GM21825 (cell line): ENCODE data around the gene FGF4.

ENCODE experiments used
- ATAC-seq: cut with Tn5 transposase; IDR thresholded peaks from one replicate; pipeline ENCODE4 v1.9.1; 2021; ENCODE audit warnings: mild to moderate bottlenecking, moderate library complexity; ENCODE audit not compliant: unreplicated experiment

FGF4 gene, protein sequence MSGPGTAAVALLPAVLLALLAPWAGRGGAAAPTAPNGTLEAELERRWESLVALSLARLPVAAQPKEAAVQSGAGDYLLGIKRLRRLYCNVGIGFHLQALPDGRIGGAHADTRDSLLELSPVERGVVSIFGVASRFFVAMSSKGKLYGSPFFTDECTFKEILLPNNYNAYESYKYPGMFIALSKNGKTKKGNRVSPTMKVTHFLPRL

GRCh38 chr11:69775163-69775755, at the start of gene FGF4:
Gene FGF4 (minus strand): TSS chr11:69775341. CDS start chr11:69775084, 257 bp downstream.
- ATAC-seq: no peak

DNA sequence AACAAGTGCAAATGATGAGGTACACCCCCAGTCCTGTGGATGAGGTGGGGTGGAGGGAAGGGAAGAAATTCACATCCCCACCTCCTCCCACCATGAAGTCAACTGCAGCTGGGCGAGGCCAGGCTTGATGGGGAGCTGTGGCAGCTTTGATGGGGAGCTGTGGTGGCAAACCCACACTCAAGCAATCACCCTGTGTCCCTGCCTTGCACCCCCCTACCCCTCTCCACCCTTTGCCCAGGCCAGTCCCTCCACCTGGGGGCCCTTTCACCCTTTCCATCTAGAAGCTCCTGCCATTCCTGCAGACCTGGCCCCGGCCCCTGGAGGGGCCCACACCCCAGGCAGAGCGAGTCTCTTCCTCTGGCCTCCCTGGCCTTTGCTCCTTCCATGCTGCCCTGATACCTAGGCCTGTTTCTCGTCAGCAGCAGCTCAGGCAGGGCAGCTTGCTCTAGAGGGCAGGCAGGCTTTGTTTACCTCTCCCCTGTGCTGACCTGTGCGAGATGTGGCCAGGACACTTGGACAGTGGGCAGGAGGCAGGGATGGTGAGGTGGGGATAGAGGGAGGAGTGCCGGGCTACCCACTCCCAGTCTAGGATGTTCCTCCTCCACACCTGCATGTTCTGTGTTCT, 48.6 kb upstream of the FGF4 start:
- ATAC-seq: no peak

GRCh38 chr11:69822676-69823494, 47.7 kb upstream of the FGF4 start:
- no peak for ATAC-seq

GRCh38 chr11:69821511-69822040, 46.4 kb upstream of the FGF4 start:
- ATAC-seq: no peak

- no peak for ATAC-seq
Observed at GRCh38 chr11:69820441-69820840, 45.3 kb upstream of the FGF4 start.

GRCh38 chr11:69819541-69820070, 44.5 kb upstream of the FGF4 start:
- ATAC-seq: no peak

DNA sequence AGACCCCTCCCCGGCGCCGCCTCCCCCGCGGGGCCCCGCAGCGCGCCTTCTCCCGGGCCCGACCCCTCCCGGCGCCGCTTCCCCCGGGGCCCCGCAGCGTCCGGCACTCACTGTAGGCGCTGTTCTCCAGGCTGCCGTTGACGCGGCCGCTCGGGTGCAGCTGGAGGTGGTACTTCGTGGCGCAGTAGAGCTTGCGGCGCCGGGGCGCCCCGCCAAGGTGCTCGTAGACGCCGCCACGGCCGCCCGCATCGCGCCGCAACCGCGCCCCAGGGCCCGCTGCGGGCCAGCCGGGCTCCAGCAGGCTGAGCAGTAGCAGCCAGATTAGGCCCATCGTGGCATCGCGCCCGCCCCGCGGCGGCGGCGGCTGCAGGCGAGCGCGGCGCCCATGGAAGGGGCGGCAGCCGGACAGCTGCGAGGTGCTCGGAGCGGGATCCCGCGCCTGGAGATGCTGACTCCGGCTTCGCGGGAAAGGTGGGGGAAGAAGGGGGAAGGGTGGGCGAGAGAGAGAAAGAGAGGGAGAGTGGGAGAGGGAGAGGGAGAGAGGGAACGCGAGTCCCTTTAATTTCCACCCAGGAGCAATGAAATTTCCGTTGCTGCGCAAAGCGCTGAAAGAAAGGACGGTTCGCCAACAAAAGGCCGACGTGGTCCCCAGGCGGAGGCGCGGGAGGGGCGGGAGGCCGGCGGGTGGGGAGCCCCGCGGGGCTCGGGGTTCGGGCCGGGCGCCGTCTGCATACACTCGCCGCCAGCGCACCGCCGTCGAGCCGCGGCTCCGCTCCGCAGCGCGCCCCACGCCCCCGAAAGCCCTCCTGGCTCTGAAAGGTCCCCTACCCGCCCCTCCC, 43.7 kb upstream of the FGF4 start, which contains the start of gene FGF3:
TSS of gene FGF3 (minus strand) at position 814 of the 839 bp plus-strand sequence. CDS start at position 331, 483 bp downstream.
- ATAC-seq: no peak

GRCh38 chr11:69818231-69818602, 43.1 kb upstream of the FGF4 start:
- ATAC-seq: no peak

DNA sequence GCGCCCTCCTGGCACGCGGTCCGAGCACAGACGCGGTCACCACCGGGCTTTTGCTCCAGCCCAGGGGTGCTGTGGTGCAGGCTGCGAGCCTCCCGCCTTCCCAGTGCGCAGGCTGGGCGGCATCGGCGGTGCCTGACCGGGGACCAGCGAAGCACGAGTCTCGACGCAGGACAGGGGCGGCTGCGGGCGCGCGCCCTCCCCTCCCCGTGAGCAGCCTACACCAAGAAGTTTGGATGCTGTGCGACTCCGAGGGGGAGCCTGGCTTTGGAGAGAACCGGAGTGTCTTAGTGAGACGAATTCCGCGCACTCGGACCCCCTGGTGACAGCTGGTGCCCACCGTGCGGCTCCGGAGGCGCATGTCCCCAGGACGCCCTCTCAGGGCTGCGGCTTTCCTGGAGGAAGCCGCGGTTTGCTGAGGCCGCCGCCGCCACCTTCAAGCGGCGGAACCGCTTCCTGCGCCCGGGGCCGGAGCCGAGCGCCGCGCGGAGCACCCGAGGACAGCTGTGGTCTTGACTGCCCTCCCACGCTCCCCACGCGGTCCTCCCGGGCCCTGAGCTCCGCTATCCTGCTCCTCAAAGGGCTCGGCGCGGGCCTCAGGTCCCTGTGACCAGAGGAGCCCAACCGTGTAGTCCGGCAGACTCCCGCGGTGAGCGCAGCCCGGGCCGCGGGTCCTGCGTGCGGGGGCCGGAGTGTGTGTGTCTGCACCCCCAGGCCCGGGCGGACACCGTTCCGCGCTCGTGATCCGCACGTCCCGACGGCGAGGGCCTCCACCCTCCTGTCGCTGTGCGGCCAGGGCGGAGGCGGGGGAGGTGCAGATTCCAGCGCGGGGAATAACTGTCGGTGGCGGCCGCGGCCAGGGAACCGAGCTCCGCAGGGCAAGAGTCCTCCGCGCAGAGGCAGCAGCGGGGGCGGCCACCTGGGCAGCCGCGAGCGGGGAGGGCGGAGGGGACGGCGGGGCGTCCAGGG, 42.4 kb upstream of the FGF4 start:
- no peak for ATAC-seq

DNA sequence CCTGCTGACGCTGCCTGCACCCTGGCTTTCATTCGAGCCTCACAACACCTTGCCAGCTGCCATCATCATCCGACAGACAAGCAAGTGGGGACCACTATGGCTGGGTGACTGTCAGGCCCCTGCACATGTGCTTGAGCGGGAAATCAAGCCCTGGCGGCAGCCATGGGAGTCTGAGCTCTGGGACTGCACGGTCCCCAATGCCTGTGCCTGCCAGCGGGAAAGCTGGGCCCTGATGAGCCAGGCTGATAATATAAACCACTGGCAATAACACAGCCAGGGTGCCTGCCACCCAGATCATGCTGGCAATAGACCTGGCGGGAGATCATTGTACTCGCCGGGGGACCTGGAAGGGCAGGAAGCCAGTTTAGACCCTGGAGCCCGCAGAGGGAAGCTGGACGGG, 41.5 kb upstream of the FGF4 start:
- no peak for ATAC-seq

GRCh38 chr11:69815973-69816372, 40.8 kb upstream of the FGF4 start:
- ATAC-seq: no peak

- no peak for ATAC-seq
Observed at GRCh38 chr11:69814902-69815301, 39.8 kb upstream of the FGF4 start.

- no peak for ATAC-seq
Observed at GRCh38 chr11:69814411-69814810, 39.3 kb upstream of the FGF4 start.

GRCh38 chr11:69813839-69814238, 38.7 kb upstream of the FGF4 start:
- ATAC-seq: no peak

DNA sequence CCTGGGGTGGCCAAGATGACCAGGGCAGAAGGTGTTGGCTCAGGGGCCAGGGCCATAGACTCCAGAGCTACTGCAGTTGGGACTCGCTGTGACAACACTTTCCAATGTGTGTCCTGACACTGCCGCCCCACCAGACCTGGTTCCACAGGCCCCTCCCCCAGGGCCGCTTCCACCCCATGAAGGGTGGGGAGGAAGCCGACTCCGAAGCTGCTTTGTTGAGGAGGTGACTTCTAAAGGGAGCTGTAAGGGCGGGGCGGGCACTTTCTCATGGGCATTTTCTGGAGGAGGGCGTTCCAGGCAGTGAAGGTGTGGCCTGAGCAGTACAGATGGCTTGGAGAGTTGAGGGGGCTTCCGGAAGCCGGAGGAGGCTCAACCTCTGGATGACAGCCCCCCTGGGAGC, 37.8 kb upstream of the FGF4 start:
- ATAC-seq: no peak

DNA sequence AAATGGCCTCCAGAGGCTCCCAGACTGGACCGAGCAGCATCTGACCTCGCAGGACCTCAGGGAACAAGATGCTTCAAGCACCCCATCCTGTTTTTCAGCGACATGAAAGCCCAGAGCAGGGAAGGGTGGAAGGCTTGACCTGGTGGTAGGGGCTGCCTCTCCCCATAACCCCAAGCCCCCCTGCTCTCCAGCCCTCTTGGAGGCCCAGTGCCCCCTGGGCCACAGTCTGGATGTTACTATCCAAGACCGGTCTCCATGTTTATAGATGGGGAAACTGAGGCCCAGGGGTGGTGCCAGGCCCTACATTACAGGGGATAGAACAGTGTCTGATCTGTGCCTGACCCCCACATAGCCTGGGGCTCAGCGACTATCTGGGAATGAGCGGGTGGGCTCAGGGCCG, 37.1 kb upstream of the FGF4 start:
- ATAC-seq: no peak

- ATAC-seq: no peak
Observed at GRCh38 chr11:69811431-69811830, 36.3 kb upstream of the FGF4 start.

DNA sequence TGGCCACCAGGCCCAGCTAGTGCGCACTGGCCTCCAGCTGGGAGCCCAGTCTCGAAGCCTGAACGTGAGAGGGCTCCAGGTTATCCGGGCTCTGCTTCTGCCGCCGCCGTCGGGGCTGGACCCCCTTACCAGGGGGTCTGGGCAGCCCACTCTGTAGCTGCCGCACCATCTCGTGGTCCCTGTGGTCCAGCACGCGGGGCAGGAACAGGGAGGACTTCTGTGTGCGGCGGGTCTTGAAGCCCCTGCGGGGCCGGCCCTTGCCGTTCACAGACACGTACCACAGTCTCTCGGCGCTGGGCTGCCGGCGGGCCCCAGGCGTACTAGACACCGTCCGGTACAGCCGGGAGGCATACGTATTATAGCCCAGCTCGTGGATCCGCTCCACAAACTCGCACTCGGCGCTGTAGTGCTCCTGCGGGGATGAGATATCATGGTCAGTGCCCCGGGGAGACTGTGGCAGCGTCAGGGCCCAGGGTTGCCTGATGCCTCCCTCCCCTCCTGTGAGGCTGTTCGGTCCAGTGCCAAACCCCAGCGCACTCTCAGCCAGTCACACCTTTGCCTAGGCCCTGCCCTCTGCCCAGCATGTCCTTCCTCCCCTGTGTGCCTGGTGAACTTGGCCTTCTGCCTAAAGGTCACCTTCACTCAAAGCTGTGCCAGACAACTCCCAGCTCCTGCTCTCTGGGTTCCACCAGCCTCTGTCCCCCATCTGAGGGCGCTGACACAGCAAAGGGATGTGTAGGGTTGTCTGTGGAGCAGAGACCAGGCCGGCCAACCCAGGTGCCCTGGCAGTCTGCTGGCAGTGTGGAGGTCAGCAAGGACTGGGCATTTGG, 35.4 kb upstream of the FGF4 start:
- no peak for ATAC-seq
